Large intestine (tissue), 12 donors: ENCODE results near the gene B3GAT2. TPM values are rescaled to one million over a fixed set of nuclear protein-coding genes. Genes with fewer than 3 reads are reported as not detected.
A peak's percentile ranks its signal among the peaks of the same experiment; 100 is the strongest.

Experiments used
- DNase-seq, 2 donors: peaks; one replicate each; pipeline versions ENCODE4 v3.0.0 to v3.0.0-alpha.2; 2013
- H3K27ac ChIP-seq: one replicate; pipeline ENCODE4 v1.5.1; 2013; ENCODE audit warnings: low read length
- H3K27me3 ChIP-seq: 2 replicates; pipeline ENCODE4 v1.6.1; 2013; ENCODE audit warnings: low read length; ENCODE audit not compliant: control insufficient read depth, insufficient read depth
- H3K36me3 ChIP-seq: 2 replicates; pipeline ENCODE4 v1.6.1; 2013; ENCODE audit warnings: low read length; ENCODE audit not compliant: control insufficient read depth, insufficient read depth
- H3K4me1 ChIP-seq: one replicate; pipeline ENCODE4 v1.6.1; 2013; ENCODE audit warnings: low read length; ENCODE audit not compliant: control insufficient read depth, insufficient read depth
- H3K4me3 ChIP-seq: one replicate; pipeline ENCODE4 v1.5.1; 2013; ENCODE audit warnings: low read length
- H3K9me3 ChIP-seq: one replicate; pipeline ENCODE4 v1.6.1; 2013; ENCODE audit warnings: mild to moderate bottlenecking, low read depth, low read length, moderate library complexity; ENCODE audit not compliant: control insufficient read depth
- WGBS: methylation state at CpG from one replicate; pipeline ENCODE4 v1.1.5; 2013; ENCODE audit warnings: low lambda C conversion rate; ENCODE audit not compliant: insufficient coverage; 5-methylcytosine and 5-hydroxymethylcytosine counted together
- long read RNA-seq, 11 donors: transcript quantifications; one replicate each; lab custom pipeline, GENCODE V29; 2026
- polyA plus RNA-seq: library from polyadenylated mRNA; unstranded; fragments of 120-200 nt; gene quantifications from one replicate; pipeline ENCODE4 v1.2.1, GENCODE V29; 2013

Gene B3GAT2
- 2.4 TPM for polyA plus RNA-seq
- long read RNA-seq, donor 1, full-length matches to known transcripts: 1 of 1 reads
- long read RNA-seq, donor 1, partial matches to known transcripts: 0 of 1 reads
- long read RNA-seq, donor 1, other reads (novel, unspliced or antisense): 0 of 1 reads
- long read RNA-seq, donor 2: 0 reads
- long read RNA-seq, donor 3: 0 reads
- long read RNA-seq, donor 4: 0 reads
- long read RNA-seq, donor 5: 0 reads
- long read RNA-seq, donor 6: 0 reads
- long read RNA-seq, donor 7: 0 reads
- long read RNA-seq, donor 8, partial matches to known transcripts: 20 of 125 reads
- long read RNA-seq, donor 8, other reads (novel, unspliced or antisense): 105 of 125 reads
- long read RNA-seq, donor 9: 0 reads
- long read RNA-seq, donor 10: 0 reads
- long read RNA-seq, donor 11: 0 reads

- H3K27ac ChIP-seq: no peak within 1 kb of the TSS
- H3K27me3 ChIP-seq: peaks cover 69% of the 10 kb centered on the region
- H3K4me1 ChIP-seq: peaks cover 11% of the 10 kb centered on the region
- peaks cover 8% of the 10 kb centered on the region for H3K9me3 ChIP-seq
- WGBS: no CpG with 5 or more reads among the region's 83 CpGs
- peak within 1 kb of the TSS; percentile 32 for H3K4me3 ChIP-seq
- DNase-seq: peak in 1 of 2 donors; percentile 42
- no peaks in the 10 kb centered on the region for H3K36me3 ChIP-seq
Measured at GRCh38 chr6:70956451-70957283, at the start of gene B3GAT2. Gene B3GAT2, minus strand, starts transcription at chr6:70957060. Its CDS starts 631 bp downstream, at chr6:70956429.

- no CpG with 5 or more reads among the region's 4 CpGs for WGBS
- no peaks in the 10 kb centered on the region for H3K27me3 ChIP-seq
- H3K27ac ChIP-seq: no peak overlapping the region
- no peak for DNase-seq
- H3K4me1 ChIP-seq: no peaks in the 10 kb centered on the region
- no peaks in the 10 kb centered on the region for H3K9me3 ChIP-seq
- H3K36me3 ChIP-seq: no peaks in the 10 kb centered on the region
- H3K4me3 ChIP-seq: no peak overlapping the region
Measured at GRCh38 chr6:70998148-70998547, 41.3 kb upstream of the B3GAT2 start.

GRCh38 chr6:70997379-70997778, 40.5 kb upstream of the B3GAT2 start:
- H3K27me3 ChIP-seq: no peaks in the 10 kb centered on the region
- no peaks in the 10 kb centered on the region for H3K4me1 ChIP-seq
- no peak overlapping the region for H3K27ac ChIP-seq
- DNase-seq: no peak
- H3K36me3 ChIP-seq: no peaks in the 10 kb centered on the region
- no peaks in the 10 kb centered on the region for H3K9me3 ChIP-seq
- no peak overlapping the region for H3K4me3 ChIP-seq
- 80% methylated on average over 1 of the region's 3 CpGs for WGBS

- no peak for DNase-seq
- Histone ChIP-seq H3K9me3 (no peaks in the 10 kb centered on the region), H3K27me3 (no peaks in the 10 kb centered on the region), H3K4me3 (no peak overlapping the region), H3K27ac (no peak overlapping the region), H3K36me3 (no peaks in the 10 kb centered on the region), H3K4me1 (no peaks in the 10 kb centered on the region)
- WGBS: 89% methylated on average over 1 of the region's 1 CpG
Measured at GRCh38 chr6:70996106-70996505, 39.2 kb upstream of the B3GAT2 start.

GRCh38 chr6:70995411-70995810, 38.6 kb upstream of the B3GAT2 start:
- H3K4me1 ChIP-seq: no peaks in the 10 kb centered on the region
- no peak for DNase-seq
- H3K9me3 ChIP-seq: no peaks in the 10 kb centered on the region
- H3K36me3 ChIP-seq: no peaks in the 10 kb centered on the region
- no peak overlapping the region for H3K4me3 ChIP-seq
- no peak overlapping the region for H3K27ac ChIP-seq
- no peaks in the 10 kb centered on the region for H3K27me3 ChIP-seq

- Histone ChIP-seq H3K27ac (no peak overlapping the region), H3K9me3 (no peaks in the 10 kb centered on the region), H3K4me1 (no peaks in the 10 kb centered on the region), H3K36me3 (no peaks in the 10 kb centered on the region), H3K27me3 (no peaks in the 10 kb centered on the region), H3K4me3 (no peak overlapping the region)
- DNase-seq: no peak
- WGBS: no CpG with 5 or more reads among the region's 2 CpGs
Measured at GRCh38 chr6:70991253-70991652, 34.4 kb upstream of the B3GAT2 start.

- Histone ChIP-seq H3K9me3 (no peaks in the 10 kb centered on the region), H3K27ac (no peak overlapping the region), H3K4me1 (no peaks in the 10 kb centered on the region), H3K36me3 (no peaks in the 10 kb centered on the region), H3K4me3 (no peak overlapping the region), H3K27me3 (no peaks in the 10 kb centered on the region)
- no peak for DNase-seq
- WGBS: 67% methylated on average over 1 of the region's 4 CpGs
Measured at GRCh38 chr6:70985156-70985555, 28.3 kb upstream of the B3GAT2 start.

DNA sequence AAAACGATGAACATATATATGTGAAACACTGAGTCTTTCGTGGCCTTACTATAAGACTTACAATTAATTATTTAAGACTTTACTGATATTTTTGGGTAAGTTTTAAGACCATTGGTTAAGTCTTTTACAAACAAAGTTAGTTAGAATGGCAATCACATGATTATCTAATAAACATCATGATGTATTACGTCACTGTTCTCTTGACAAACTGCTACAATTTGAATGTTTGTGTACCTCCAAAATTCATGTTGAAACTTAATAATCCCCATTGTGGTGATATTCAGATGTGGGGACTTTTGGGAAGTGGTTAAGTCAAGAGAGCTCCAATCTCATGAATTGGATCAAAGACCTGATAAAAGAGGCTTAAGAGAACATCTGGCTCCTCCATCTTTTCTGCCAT, 25.9 kb upstream of the B3GAT2 start:
- H3K4me1 ChIP-seq: no peaks in the 10 kb centered on the region
- 93% methylated on average over 3 of the region's 3 CpGs for WGBS
- H3K4me3 ChIP-seq: no peak overlapping the region
- no peaks in the 10 kb centered on the region for H3K36me3 ChIP-seq
- H3K27ac ChIP-seq: no peak overlapping the region
- H3K27me3 ChIP-seq: no peaks in the 10 kb centered on the region
- DNase-seq: no peak
- H3K9me3 ChIP-seq: no peaks in the 10 kb centered on the region

DNA sequence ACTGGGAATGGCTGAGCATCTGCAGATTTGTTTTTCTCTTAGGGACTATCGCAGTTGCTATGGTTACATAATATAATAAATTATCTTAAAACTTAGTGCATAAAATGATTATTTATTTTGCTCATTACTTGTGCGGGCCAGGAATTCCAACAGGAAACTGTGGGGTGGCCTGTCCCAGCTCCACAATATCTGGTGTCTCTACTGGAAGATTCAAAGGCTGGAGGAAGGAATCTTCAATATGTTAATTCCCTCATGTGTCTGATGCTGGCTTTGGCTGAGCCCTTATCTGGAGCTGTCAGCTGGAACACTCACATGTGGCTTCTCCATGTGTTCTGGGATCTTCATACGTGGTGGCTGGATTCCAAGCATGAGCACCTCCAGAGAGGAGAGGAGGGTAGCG, 23.9 kb upstream of the B3GAT2 start:
- WGBS: no CpG with 5 or more reads among the region's 4 CpGs
- H3K4me3 ChIP-seq: no peak overlapping the region
- H3K4me1 ChIP-seq: no peaks in the 10 kb centered on the region
- no peaks in the 10 kb centered on the region for H3K9me3 ChIP-seq
- no peak for DNase-seq
- no peaks in the 10 kb centered on the region for H3K27me3 ChIP-seq
- H3K36me3 ChIP-seq: no peaks in the 10 kb centered on the region
- no peak overlapping the region for H3K27ac ChIP-seq

- Histone ChIP-seq H3K4me3 (no peak overlapping the region), H3K27me3 (no peaks in the 10 kb centered on the region), H3K4me1 (no peaks in the 10 kb centered on the region), H3K36me3 (no peaks in the 10 kb centered on the region), H3K27ac (no peak overlapping the region), H3K9me3 (no peaks in the 10 kb centered on the region)
- no peak for DNase-seq
- WGBS: no CpG with 5 or more reads among the region's 3 CpGs
Measured at GRCh38 chr6:70973604-70974003, 16.7 kb upstream of the B3GAT2 start.
